Superior temporal gyrus (tissue), 1 donor: Measurements from ENCODE around the gene THAP11.
A peak's percentile ranks its signal among the peaks of the same experiment; 100 is the strongest.

ENCODE experiments used
- DNase-seq: peaks from one replicate; pipeline ENCODE4 v3.0.0-alpha.2; 2016; ENCODE audit errors: extremely low spot score

THAP11 gene

DNA sequence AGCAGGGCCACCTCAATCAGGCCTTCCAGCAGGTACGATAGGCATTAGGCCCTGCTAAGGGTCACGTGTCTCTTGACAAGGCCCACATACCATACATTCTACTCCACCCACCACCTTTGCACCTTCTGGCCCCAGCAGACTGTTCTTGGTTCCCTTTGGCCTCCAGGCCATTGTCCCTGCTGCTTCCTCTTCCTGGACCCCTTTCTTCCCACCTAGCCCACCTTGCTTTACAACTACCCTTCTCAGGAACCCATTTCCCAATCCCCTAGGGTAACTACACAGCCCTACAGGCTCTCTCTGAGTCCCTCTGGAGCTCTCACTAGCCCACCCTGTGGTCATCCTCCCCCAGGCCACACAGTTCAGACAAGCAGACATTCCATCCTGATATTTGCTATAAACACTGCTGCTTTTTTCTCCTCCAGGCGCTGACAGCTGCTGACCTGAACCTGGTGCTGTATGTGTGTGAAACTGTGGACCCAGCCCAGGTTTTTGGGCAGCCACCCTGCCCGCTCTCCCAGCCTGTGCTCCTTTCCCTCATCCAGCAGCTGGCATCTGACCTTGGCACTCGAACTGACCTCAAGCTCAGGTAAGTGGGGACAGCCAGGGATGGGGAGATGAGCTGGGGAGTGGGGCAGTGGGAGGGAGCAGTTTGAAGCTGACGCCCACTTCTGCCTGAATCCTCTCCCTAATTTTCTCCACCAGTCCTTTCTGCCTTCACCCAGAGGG lies 41.2 kb downstream of the THAP11 start:
- no peak for DNase-seq

DNA sequence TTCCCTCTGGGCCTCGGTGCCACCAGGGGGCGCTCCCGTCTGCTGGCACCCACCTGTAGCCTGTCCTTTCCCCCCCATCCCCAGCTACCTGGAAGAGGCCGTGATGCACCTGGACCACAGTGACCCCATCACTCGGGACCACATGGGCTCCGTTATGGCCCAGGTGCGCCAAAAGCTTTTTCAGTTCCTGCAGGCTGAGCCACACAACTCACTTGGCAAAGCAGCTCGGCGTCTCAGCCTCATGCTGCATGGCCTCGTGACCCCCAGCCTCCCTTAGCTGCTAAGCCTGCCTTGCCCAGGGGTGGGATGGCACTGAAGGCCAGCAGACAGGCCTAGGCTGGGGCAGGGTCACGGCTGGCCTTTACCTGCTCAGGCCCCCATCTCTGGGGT lies 41.7 kb downstream of the THAP11 start:
- DNase-seq = peak; percentile 50

- peak; percentile 94 for DNase-seq
Measured at GRCh38 chr16:67884684-67885083, 42.6 kb downstream of the THAP11 start, which contains the start of gene NRN1L. NRN1L (plus strand) TSS chr16:67884885; CDS start chr16:67884904, 19 bp downstream.

GRCh38 chr16:67885545-67885944 lies 43.4 kb downstream of the THAP11 start:
- no peak for DNase-seq

DNA sequence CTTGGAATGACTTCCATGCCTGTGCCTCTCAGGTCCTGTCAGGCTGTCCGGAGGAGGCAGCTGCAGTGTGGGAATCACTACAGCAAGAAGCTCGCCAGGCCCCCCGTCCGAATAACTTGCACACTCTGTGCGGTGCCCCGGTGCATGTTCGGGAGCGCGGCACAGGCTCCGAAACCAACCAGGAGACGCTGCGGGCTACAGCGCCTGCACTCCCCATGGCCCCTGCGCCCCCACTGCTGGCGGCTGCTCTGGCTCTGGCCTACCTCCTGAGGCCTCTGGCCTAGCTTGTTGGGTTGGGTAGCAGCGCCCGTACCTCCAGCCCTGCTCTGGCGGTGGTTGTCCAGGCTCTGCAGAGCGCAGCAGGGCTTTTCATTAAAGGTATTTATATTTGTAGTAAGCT lies 43.9 kb downstream of the THAP11 start:
- no peak for DNase-seq

- no peak for DNase-seq
Measured at GRCh38 chr16:67886387-67886786, 44.3 kb downstream of the THAP11 start.

GRCh38 chr16:67888331-67888730 lies 46.2 kb downstream of the THAP11 start:
- DNase-seq = no peak

DNA sequence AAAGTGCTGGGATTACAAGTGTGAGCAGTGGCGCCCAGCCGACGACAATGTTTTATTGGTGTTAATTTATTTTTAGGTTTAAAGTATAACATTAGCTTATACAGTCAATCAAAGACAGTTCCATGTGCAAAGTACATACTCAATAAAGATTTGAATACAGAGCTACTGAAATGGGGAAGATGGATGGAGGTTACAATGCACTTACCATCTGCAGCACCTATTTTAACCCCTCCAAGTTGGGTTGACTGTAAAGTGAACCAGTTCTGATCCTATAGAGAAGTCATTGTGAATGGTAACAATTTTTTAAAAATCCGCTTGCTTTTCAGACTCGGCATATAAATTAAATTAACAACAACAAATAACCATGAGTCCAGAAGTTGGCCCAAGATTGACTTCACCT lies 50.3 kb downstream of the THAP11 start:
- no peak for DNase-seq

DNA sequence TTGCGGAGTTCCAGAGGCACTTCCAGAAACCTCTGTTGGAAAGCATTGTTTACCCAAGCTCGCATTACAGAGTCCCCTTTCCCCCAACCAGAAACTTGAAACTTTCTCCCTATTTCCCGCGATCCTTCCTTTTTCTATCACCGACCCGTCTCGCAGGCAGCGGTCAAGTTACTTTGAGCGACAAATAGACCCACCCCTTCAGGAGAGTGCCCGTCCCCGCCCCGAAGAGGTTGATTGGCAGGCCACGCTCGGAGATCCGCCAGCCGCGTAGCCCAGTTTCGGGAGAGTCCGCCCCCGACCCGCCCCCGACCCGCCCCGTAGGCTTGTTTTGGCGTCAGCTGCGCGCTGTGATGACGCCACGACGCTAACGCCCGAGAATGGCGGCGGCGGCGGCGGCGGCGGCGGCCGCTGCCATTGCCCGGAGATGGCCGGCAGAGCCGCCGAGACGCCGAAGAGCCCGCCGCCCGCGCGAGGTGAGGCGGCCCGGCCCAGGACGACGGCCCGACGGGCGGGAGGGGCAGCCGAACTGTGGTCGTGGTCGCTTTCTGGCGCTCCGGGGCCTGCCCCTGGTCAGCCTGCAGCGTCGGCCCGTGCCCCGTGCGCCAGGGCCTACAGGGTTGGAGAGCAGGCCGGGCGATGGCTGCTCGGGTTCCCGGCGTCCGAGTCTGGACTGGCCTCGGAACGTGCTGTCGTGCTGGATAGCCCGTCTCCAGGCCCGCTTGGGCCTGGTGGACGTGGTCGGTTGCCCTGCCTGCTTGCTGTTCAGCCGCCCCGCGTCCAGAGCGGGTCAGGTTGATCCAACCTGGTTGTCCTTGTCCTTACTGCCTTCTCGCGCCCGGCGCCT lies 51.0 kb downstream of the THAP11 start, which contains the start of gene PSKH1:
Gene PSKH1 (plus strand): TSS at position 356 of the 844 bp plus-strand sequence. CDS start 15,496 bp downstream, outside the sequence.
- peak; percentile 95 for DNase-seq
